BE2C (cell line): Measurements from ENCODE around the gene CAMTA1.

Source experiments
- DNase-seq: peaks from one replicate; pipeline ENCODE4 v3.0.0-alpha.2; 2020
- H3K27me3 ChIP-seq: fragments of 250-450 bp; sonication (Bioruptor Pico); 2 replicates; pipeline ENCODE4 v1.5.1; 2020; ENCODE audit warnings: mild to moderate bottlenecking
- H3K36me3 ChIP-seq: fragments of 250-450 bp; sonication (Bioruptor Pico); 2 replicates; pipeline ENCODE4 v1.5.1; 2020; ENCODE audit warnings: mild to moderate bottlenecking
- H3K4me1 ChIP-seq: fragments of 250-450 bp; sonication (Bioruptor Pico); 2 replicates; pipeline ENCODE4 v1.5.1; 2020
- H3K4me3 ChIP-seq: 2 replicates; pipeline ENCODE4 v1.5.1; 2011; ENCODE audit warnings: low read depth, low read length
- H3K9me3 ChIP-seq: fragments of 250-450 bp; sonication (Bioruptor Pico); 2 replicates; pipeline ENCODE4 v1.5.1; 2020
- TF ChIP-seq, protein P1 (sequence below): IDR thresholded peaks from 2 replicates; pipeline ENCODE4 v1.5.1; 2012; ENCODE audit warnings: mild to moderate bottlenecking, low read depth, low read length

CAMTA1 gene

GRCh38 chr1:7339014-7339413, 553.8 kb downstream of the CAMTA1 start:
- no peak overlapping the region for H3K4me3 ChIP-seq
- no peak for DNase-seq
- no peaks in the 10 kb centered on the region for H3K27me3 ChIP-seq
- no peaks in the 10 kb centered on the region for H3K36me3 ChIP-seq
- TF ChIP-seq, protein P1, sequence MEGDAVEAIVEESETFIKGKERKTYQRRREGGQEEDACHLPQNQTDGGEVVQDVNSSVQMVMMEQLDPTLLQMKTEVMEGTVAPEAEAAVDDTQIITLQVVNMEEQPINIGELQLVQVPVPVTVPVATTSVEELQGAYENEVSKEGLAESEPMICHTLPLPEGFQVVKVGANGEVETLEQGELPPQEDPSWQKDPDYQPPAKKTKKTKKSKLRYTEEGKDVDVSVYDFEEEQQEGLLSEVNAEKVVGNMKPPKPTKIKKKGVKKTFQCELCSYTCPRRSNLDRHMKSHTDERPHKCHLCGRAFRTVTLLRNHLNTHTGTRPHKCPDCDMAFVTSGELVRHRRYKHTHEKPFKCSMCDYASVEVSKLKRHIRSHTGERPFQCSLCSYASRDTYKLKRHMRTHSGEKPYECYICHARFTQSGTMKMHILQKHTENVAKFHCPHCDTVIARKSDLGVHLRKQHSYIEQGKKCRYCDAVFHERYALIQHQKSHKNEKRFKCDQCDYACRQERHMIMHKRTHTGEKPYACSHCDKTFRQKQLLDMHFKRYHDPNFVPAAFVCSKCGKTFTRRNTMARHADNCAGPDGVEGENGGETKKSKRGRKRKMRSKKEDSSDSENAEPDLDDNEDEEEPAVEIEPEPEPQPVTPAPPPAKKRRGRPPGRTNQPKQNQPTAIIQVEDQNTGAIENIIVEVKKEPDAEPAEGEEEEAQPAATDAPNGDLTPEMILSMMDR, result no peak
- peaks cover 27% of the 10 kb centered on the region for H3K4me1 ChIP-seq
- H3K9me3 ChIP-seq, result no peaks in the 10 kb centered on the region

DNA sequence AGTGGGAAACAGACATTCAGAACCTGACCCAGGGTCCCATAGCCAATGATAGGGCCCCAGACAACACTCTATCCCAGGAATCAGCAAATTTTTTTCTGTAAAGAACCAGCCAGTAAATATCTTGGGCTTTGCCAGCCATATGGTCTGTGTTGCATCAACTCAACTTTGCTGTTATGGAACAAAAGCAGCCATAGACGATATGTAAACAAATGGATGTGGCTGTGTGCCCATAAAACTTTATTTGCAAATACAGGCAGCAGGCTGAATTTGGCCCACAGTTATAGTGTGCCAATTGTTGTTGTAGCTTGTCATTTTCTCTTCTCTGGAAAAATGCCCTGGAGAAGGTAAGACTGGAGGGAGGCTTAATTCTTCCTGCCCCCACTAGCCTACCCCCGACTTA, 554.7 kb downstream of the CAMTA1 start:
- Histone ChIP-seq H3K9me3 (no peaks in the 10 kb centered on the region), H3K4me1 (peaks cover 20% of the 10 kb centered on the region), H3K36me3 (no peaks in the 10 kb centered on the region), H3K4me3 (no peak overlapping the region), H3K27me3 (no peaks in the 10 kb centered on the region)
- TF ChIP-seq, protein P1, result no peak
- no peak for DNase-seq

DNA sequence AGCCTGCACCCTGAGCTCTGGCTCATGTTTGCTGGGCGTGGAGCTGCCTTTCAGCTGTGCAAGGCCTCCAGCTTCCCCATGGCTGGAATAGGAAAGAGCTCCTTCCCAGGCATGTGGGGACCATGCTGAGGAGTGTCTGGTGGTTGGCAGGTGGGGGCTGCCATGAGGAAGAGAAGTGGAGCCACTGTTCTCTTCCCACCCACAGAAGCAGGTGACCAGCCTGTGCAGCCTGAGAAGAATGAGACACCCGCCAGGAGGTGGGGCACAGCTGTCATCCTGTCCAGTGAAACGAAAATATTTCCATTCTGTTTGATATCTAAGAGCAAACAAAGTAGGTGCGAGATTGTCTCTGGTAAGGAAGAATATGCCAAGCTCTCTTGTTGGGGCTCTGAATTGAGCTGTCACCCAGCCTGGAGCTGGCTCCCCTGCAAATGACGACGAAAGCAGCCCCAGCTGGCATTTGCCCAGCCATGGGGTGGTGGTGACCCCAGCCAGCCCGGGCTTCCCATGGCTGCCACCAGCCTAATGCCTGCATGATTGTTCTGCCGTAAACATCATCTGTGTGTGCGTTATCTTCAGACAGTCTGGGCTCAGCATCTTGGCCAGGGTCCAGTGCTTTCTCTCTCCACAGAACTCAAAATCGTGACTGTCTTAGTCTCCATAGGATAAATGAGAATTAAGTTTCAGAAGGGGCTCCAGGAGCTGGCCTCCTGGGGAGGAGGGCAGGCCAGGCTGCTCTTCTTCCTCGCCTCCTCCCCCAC, 556.1 kb downstream of the CAMTA1 start:
- TF ChIP-seq, protein P1, result no peak
- Histone ChIP-seq H3K9me3 (no peaks in the 10 kb centered on the region), H3K4me3 (no peak overlapping the region), H3K36me3 (no peaks in the 10 kb centered on the region), H3K4me1 (peaks cover 16% of the 10 kb centered on the region), H3K27me3 (no peaks in the 10 kb centered on the region)
- peak; percentile 62 for DNase-seq

DNA sequence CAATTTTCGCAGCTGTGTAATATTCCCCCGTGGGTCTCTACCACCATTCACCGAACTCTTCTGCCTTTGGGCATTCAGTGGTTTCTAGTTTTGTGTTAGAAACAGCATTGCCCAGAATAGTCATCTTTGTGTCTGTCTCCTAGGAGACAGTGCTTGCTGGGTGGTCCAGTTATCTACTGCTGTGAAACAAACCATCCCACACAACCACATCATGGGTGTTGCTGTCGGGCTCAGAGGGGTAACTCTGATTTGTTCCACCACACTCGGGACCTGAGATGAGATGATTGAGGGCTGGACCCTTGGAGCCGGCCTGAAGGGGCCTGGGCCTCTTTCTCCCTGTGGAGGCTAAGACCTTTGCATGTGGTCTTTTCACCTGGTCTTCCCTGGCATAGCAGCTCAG, 558.6 kb downstream of the CAMTA1 start:
- H3K27me3 ChIP-seq, result no peaks in the 10 kb centered on the region
- peaks cover 16% of the 10 kb centered on the region for H3K4me1 ChIP-seq
- DNase-seq, result no peak
- H3K4me3 ChIP-seq, result no peak overlapping the region
- TF ChIP-seq, protein P1, result no peak
- no peaks in the 10 kb centered on the region for H3K36me3 ChIP-seq
- H3K9me3 ChIP-seq, result no peaks in the 10 kb centered on the region

- Histone ChIP-seq H3K4me3 (no peak overlapping the region), H3K9me3 (no peaks in the 10 kb centered on the region), H3K27me3 (no peaks in the 10 kb centered on the region), H3K4me1 (peaks cover 16% of the 10 kb centered on the region), H3K36me3 (no peaks in the 10 kb centered on the region)
- no peak for DNase-seq
- TF ChIP-seq, protein P1, result no peak
Measured at GRCh38 chr1:7344299-7344698, 559.0 kb downstream of the CAMTA1 start.

GRCh38 chr1:7345516-7345915, 560.3 kb downstream of the CAMTA1 start:
- DNase-seq, result no peak
- Histone ChIP-seq H3K4me3 (no peak overlapping the region), H3K4me1 (peaks cover 16% of the 10 kb centered on the region), H3K27me3 (no peaks in the 10 kb centered on the region), H3K9me3 (no peaks in the 10 kb centered on the region), H3K36me3 (no peaks in the 10 kb centered on the region)
- TF ChIP-seq, protein P1, result no peak
